Right lung (tissue), 5 donors: ENCODE data around the gene AKAP6. TPM values are rescaled to one million over a fixed set of nuclear protein-coding genes. Genes with fewer than 3 reads are reported as not detected.
A peak's percentile ranks its signal among the peaks of the same experiment; 100 is the strongest.

Experiments
- DNase-seq, 2 donors: peaks; one replicate each; pipeline ENCODE4 v3.0.0-alpha.2; 2013
- polyA plus RNA-seq, 5 donors: library from polyadenylated mRNA; unstranded; fragments of 120-200 nt; gene quantifications; one replicate each; pipeline versions ENCODE4 v1.2.1 to v1.2.3, GENCODE V29; 2013; ENCODE audit warnings: inconsistent platforms in 1 of 5, low replicate concordance in 1 of 5; ENCODE audit not compliant: insufficient read length in 5 of 5, insufficient read depth in 1 of 5

The AKAP6 gene
- polyA plus RNA-seq, 5 donors = 3.3 to 6.4 (median 6.1) TPM

DNA sequence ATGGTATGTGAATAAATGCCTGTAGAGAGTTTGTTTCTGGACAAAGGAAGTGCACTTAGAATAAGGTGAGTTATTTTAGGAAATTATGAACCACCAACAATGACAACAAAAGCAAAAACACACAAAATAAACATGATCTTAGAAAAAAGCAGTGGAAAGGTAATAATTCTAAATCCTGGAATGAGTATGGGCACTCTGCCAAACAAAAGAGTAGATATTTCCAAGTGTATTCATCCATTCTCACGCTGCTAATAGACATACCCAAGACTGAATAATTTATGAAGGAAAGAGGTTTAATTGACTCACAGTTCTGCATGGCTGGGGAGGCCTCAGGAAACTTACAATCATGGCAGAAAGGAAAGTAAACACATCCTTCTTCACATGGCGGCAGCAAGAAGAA, 340.3 kb downstream of the AKAP6 start:
- no peak for DNase-seq

DNA sequence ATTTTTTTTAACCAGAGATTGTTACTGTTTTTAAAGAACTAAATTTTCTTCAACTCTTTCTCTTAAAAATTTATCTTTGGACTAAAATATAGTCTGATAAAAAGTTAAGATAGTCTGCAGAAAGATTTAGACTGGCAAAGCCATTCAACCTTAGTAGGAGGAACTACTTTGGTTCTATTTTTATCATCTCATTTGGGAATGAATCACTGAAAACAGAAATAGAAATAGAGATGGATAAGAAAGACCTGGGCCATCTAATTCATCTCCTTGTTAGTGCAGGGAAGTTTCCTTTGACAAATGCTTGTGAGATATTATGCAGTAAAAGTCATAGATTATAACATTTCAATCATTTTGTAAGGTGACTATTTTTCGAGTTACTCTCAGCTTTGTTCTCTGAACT, 346.3 kb downstream of the AKAP6 start:
- no peak for DNase-seq

DNA sequence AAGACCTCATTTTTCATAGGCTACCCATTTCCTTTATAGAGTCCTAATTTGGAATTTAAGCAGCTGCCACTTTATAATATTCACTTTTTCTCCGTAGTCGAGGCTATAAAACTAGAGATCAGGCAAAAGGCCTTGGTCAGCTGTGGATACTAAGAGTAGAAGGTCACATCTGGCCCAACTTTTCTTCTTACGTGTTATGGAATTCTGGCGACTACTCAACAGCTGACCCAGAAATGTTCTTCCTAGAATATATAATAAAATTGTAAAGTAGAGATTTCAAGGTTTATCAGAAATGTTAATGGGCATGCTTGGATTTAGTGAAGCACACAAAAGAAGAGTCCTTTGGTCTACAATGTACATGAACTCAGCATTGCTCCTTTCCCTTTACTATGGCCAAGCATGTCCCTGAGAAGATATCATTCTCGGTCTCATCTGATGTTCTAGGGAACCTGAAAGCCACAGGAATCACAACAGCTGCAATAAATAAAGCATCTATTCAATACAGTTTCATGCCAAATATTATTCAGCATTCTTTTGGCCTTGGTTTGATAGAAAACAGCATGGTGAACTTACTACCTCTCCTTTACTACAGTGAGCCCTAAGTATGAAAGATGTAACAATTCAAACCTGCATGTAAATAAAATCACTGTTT, 348.2 kb downstream of the AKAP6 start:
- no peak for DNase-seq

DNA sequence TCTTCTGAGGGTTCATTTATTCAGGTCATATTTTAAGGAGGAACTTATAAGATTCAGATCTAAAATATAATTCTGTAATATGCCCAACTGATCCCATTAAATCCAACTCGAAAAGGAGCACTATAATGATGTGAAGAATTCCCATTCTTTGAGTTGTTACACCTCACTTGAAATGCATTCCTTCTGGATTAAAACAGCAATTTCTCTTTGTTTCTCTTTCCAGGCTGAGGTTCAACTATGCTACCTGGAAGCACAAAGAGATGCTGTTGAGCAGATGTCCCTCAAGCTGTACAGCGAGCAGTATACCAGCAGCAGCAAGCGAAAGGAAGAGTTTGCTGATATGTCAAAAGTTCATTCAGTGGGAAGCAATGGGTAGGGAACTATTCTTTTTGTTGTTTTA, 349.0 kb downstream of the AKAP6 start:
- DNase-seq = no peak

DNA sequence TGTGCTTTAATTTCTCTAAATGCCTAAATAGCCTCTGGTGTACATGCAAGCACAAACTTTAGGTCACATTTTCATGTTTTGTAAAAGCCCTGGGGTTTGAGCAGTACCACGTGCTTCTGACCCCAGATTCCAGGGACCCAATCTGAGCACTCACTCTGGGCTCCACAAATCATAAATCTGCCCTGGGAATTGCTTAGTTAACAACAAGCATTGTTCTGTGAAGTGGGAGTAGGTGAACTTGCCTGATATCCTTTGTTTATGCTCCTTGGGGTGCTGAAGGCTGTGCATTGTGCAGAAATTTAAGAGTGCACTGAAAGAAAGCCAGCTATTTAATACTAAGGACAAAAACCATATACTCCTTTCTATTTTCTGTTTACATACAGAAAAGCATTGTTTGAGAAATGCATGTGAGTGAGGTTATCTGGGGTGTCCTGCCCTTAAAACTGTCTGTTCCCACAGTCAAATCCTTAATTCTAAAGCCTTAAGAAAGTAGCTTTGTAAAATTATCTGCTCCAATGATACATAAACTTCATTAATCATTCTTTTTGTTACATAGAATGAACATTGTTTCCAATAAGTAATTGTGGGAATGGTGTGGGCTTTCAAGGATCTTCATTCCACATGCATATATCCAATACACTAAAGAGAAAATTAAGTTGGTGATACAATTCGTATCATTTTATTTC, 351.0 kb downstream of the AKAP6 start:
- DNase-seq = no peak

DNA sequence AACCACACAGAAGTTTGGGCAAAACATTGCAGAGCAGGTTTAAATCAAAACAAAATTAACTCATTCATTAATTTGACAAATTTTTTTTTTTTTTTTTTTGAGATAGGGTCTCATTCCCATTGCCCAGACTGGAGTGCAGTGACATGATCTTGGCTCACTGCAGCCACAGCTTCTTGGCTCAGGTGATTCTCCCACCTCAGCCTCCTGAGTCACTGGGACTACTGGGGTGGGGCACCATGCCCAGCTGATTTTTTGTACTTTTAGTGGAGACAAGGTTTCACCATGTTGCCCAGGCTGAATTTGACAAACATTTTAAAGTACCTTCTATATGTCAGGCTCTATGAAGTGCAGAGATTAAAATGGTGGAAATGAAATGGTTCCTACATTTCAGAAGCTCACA, 352.5 kb downstream of the AKAP6 start:
- no peak for DNase-seq

DNA sequence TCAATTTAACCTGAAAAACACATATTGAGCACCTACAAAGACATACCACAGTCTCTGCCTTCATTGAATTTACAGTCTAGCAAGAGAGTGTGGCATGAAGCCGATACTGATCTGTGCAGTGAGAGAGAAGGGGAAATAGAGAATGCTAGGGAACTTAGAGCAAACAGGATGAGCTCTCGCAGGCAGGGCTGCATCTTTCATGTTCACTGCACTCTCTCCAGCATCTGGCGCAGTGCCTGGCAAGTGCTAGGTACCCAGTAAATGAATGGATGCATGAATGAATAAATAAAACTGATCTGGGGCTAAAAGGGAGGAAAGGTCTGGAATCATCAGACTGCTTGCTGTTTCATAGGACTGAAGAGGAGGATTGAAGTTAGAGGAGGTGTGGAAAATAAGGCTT, 353.1 kb downstream of the AKAP6 start:
- DNase-seq = no peak

DNA sequence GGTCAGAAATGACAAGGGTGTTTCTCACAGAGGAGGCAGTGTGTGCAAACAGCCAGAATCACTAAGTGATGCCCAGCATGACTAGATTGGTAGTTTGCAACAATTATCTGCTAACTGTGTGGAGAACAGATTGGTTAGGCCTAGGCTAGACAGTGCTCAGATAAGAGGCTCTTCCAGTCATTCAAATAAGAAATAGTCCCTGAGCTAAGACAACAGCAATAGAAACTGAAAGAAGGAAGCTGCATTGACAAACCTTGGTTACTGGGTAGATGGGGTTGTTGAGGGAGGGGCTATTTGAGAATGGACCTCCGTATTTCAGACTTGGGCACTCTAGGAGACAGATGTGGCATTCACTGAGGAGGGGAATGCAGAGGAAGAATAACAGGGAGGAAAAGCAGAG, 354.6 kb downstream of the AKAP6 start:
- DNase-seq = no peak

DNA sequence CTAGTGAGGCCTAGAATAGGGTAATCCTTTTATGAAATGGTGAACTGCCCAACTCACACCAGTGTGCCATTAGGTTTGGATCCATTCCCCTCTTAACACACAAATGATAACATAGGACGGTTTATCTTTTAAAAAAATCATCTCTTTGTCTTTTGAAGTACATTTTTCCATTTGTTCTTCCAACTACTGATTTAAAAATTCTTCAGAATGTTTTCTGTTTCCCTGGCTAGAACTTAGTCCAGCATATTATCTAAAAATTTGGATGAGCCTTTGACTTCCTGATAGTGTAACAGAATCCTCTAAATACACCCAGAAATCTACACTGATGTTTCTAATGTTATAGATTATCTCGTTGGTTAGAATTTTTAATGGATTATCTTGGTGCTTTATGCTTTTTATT, 359.8 kb downstream of the AKAP6 start:
- no peak for DNase-seq

DNA sequence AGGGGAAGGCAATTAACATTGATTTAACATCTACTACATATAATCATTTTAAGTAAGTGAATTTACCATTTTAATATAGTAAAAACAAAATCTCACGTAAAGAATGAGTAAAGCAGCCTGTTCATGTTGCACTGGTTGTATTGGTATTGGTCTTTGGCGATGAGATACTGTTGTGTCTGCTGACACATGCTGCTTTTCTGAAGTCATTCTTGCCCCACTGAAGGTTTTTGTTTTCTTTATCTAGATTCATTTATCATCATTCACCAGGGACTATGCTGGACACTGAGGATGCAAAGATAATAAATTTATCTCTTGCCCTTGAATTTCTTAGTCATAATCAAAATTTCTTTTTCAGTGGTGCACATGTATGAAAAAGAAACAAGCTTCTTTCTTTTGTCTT, 363.3 kb downstream of the AKAP6 start:
- DNase-seq = no peak

DNA sequence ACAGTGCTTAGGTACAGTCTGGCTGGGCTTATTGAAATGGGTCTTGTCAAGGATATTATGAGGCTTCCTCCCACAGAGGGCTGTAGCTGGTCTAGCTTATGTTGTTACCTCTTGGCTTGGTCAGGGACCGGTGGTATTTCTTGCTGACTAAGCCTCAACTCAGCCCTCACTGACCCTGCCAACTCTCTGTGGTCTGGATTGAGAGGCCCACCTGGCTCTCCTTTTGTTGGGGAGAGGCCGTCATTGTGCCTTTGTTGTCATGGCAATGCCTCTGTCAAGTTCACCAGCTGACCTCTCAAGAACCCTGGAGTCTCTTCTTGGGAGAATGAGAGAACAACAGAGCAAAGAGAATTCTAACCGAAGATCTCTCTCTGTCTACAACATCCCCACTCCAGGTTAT, 364.0 kb downstream of the AKAP6 start:
- DNase-seq = no peak

DNA sequence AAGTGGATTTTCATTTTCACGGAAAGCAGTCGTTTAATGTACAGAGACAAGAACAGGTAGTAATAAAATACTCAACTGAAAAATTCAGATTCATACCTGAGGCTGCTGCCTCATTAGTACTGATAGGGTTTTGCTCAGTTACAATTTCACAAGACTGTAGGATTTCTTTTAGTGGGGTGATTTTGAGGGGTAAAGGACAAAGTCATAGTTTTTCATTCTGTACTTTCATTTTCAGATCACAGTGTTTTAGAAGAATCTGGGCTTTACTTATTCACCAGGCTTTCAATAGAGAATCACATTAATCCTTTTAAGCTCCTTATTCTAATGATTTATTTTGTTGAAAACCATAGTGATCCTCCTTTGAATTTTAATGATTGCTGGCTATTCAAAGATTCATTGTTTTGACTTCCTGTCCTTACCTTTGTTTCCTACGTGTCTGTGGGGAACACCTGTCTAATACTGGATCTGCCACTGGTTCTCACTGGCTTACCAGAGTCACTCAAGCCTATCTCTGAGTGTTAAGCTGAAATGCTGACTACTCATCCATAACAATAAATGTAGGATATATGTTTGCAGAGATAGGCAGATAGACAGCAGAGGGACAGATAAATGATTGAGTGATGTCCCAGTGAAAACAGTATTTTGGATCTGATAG, 365.8 kb downstream of the AKAP6 start:
- DNase-seq = no peak

DNA sequence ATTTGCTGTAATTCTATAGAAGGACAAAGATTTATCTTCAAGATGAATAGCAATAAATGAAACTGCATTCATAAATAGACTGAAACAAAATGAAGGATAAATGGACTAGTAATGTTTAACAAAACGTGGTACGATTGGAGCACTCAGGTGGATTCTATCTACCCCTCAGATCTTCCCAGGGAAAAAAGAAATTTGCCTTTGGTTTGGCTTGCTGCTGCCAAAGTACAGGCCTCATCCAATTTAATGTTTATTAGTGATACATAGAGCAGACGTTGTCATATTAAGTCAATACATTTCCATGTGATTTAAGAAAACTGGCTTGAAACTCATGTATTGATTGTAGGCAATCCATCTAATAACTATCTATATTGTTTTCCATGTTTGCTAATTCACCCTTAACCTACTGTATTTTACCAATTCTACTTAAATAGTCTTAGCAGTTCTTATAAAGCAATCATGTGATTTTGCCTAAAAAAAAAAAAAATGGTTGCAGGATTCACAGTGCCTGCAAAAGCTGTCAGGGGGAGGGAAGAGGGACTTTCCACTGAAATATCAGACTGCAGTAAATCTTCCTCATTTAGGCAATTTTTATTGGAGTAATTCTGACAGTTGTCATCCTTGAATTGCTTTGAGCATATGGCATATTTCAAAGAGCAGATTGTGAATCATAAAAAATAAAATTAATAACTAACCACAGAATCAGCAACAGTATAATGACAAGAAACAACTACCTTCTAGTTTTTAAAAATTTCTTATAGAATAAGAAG, 367.4 kb downstream of the AKAP6 start:
- no peak for DNase-seq

DNA sequence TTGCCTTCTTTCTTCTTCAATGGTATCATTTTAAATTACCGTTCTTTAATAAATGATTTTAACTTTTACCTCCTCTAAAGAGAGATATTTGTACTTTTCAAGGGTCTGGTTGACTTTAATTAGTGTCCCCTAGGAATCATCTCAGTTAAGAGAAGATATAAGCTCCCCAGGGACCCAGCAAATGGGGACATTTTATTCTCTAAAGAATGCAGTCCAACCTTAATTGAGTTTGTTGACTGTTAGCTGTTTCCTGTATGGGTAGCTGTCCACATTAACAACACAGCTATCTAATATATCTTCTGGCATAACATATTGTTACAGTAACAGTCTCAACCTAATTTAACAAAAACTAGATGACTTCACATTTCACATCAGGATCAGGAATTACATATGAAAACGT, 368.0 kb downstream of the AKAP6 start:
- no peak for DNase-seq

DNA sequence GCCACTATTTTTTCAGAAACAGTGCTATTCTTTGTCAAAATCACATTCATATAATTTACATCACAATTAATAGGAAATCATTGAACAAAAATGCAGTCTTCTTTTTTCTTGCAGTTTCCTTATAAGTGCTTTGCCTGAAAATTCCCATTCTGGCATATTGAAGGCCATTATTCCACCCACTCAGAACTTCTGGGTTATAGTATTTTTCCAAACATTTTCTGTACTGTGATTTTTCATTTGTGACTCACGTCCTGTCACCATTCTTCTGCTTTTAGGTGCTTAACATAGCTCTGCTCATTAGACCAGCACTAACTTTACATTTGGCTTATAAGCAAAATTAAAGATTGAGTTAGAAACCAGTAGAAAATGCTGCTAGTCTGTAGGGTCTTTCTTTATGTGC, 368.6 kb downstream of the AKAP6 start:
- DNase-seq = no peak

DNA sequence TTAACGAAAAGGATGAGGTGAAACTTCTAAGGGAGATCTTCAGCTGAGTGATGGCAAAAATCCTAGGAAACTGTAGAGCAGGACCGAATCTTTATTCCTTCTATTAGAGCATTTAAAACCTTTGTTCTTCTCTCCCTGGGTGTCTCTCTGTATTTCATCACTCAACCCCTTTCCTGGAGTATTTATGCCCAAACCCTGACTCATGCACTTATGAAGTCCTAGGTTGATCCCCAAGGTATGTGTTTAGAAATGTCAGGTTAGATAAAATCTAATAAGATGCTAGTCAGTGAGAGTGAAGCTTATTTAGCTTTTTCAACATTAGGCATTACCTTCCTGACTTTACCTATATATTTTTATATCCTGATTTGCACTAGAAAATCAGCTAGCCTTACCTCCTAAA, 369.7 kb downstream of the AKAP6 start:
- DNase-seq = no peak

DNA sequence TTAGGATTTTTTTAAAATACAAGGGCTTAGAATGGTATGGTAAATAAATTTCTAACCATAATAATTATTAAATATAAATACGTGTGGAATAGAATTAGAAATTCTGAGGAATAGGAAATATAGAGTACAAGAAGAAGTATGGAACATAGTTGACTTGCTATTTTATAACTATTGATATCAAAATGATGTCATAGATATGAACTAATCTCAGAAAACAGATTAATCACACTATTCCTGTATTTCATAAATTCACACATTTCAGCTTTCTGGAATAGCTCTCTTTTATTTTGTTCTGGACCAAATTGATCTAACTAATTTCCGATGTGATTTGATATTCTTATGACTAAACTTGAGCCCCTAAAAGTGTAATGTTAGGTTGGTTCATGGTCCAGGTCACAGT, 372.4 kb downstream of the AKAP6 start:
- no peak for DNase-seq

DNA sequence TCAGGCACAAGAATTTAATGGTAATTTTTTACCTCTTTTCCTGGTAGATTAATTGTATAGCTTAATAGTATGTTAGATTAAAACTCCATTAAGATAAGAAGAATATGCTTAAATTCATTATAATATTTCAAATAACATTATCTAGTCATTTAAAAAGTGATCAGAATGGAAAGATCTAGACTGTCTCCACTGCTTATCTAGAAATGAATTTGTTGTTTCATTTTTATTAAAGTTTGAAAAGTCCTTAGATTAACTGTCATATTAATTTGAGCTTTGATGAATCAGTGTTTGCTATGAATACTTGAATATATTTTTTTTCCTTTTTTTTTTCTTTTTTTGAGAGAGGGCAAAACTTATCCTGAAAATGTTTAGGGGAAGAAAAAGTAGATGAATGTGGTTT, 373.0 kb downstream of the AKAP6 start:
- DNase-seq = no peak

DNA sequence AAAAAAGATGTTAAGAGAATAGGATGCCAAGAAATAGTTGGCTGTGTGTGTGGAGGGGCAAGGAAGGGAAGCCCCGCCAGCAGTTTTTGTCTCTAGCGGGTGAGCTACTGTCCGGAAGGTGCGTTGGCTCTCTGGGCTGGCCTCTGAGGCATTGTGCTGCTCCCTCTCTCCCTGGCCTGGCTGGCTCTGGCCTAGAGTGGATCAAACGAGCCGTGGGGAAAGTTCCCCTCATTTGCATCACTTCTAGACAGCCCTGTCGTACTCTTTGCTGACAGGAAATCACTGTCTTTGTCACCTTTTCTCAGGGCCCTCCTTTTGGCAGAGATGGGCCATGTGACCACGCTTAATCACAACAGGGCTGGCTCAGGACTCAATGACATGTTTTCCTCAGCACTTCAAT, 373.5 kb downstream of the AKAP6 start:
- peak in 1 of 2 donors; percentile 36 for DNase-seq

DNA sequence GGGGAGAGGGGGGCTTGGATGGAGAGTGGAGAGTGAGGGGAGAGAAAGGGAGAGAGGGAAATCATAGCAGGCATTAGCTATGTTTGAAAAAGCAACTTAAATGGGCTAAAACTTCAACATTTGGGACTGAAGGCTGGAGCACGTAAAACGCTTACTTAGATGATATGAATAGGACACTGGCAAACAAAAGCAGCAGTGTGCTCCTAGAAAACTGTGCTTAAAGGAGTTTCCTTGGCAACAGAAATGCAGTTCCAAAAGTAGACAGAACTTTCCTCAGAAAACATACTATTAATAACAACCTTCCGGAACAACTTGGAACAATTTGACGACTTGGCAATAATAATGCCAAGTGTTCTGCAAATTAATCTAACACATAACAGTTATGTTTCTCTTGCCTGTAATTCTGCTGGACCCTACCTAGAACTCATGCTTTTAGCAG, 374.1 kb downstream of the AKAP6 start:
- peak; percentile 56 to 57 for DNase-seq

DNA sequence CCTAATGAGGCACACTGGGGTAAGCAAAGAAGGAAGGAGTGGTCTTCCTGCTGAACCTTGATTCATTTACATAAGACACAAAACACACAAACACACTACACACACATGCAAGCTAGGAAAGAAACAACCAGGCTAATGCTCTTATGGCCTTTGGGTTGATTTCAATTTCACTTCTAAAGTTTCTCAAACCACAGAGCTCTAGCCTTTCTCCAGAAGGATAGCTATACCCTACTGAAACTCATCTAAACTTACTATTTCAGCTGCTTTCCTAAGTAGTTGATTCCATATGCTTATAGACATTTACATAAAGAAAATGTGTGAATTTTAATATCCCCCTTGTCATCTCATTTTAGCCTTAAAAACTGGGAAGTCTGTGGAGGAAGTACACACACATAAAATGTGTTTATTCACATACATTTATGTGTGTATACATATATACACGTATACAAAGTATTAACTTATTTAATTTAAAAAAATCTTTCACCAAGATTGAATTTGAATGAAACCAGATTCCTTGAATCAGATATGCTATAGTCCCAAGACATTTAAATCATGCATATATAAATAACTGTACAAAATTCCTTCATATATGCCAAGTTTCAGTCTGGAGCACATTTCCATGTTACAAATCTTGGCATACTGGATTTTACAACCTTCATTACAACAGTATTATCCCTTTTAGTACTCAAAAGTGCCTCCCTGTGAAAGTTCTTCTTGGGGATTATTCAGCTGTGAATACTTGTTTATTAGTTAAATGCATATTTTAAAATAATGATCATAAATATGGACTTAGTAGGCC, 377.8 kb downstream of the AKAP6 start:
- no peak for DNase-seq
